ENCODE results near the gene NAMPT. TPM values are rescaled to one million over a fixed set of nuclear protein-coding genes. Genes with fewer than 3 reads are reported as not detected.

Gene NAMPT
- total RNA-seq, 4 donors from 2014 or later, result 274 to 823 (median 604) TPM

- intact Hi-C loops (cut with DNase I), result no loop called here
- H3K36me3 ChIP-seq, result peaks cover 0 to 100% (median 14%) of the 10 kb centered on the region in 3 donors
- WGBS, 2 donors, result 23 to 47% methylated on average over 2 of the region's 2 CpGs
- H3K9me3 ChIP-seq, result no peaks in the 10 kb centered on the region
- H3K4me1 ChIP-seq, result peaks cover 0 to 2% (median 0%) of the 10 kb centered on the region in 3 donors
- no peaks in the 10 kb centered on the region for H3K27me3 ChIP-seq
- no peak overlapping the region for H3K27ac ChIP-seq
- DNase-seq, result no peak
- no peak for TF ChIP-seq CTCF (IDR thresholded peaks at IDR 0.05)
- TF ChIP-seq POLR2A (IDR thresholded peaks at IDR 0.05), result no peak
- H3K4me3 ChIP-seq, result no peak overlapping the region
Observed at GRCh38 chr7:106260136-106260561, 24.6 kb downstream of the NAMPT start.

- TF ChIP-seq POLR2A (IDR thresholded peaks at IDR 0.05), result no peak
- TF ChIP-seq CTCF (IDR thresholded peaks at IDR 0.05), result no peak
- H3K4me1 ChIP-seq, result peaks cover 0 to 2% (median 0%) of the 10 kb centered on the region in 3 donors
- intact Hi-C loops (cut with DNase I), result no loop called here
- peaks cover under 1 to 100% (median 16%) of the 10 kb centered on the region in 3 donors for H3K36me3 ChIP-seq
- WGBS, 2 donors, result 80 to 89% methylated on average over 7 of the region's 7 CpGs
- H3K27me3 ChIP-seq, result no peaks in the 10 kb centered on the region
- H3K4me3 ChIP-seq, result no peak overlapping the region
- H3K9me3 ChIP-seq, result no peaks in the 10 kb centered on the region
- no peak for DNase-seq
- no peak overlapping the region for H3K27ac ChIP-seq
Observed at GRCh38 chr7:106258789-106259188, 26.0 kb downstream of the NAMPT start.

GRCh38 chr7:106257752-106258151, 27.0 kb downstream of the NAMPT start:
- TF ChIP-seq CTCF (IDR thresholded peaks at IDR 0.05) (no peak), POLR2A (IDR thresholded peaks at IDR 0.05) (peak in 1 of 4 donors; percentile 2)
- WGBS, 2 donors, result 80 to 89% methylated on average over 3 of the region's 3 CpGs

GRCh38 chr7:106256144-106256543, 28.6 kb downstream of the NAMPT start:
- DNase-seq, result no peak
- Histone ChIP-seq H3K9me3 (no peaks in the 10 kb centered on the region), H3K36me3 (peaks cover 5 to 100% (median 19%) of the 10 kb centered on the region in 3 donors), H3K27me3 (no peaks in the 10 kb centered on the region), H3K4me3 (no peak overlapping the region), H3K4me1 (no peaks in the 10 kb centered on the region), H3K27ac (no peak overlapping the region)
- 93 to 94% methylated on average over 2 of the region's 2 CpGs for WGBS, 2 donors
- TF ChIP-seq POLR2A (IDR thresholded peaks at IDR 0.05) (no peak), CTCF (IDR thresholded peaks at IDR 0.05) (no peak)
- intact Hi-C loops (cut with DNase I), result no loop called here

More at GRCh38 chr7:106257752-106258151, 27.0 kb downstream of the NAMPT start:
- peaks cover 5 to 100% (median 19%) of the 10 kb centered on the region in 3 donors for H3K36me3 ChIP-seq
- H3K27ac ChIP-seq, result no peak overlapping the region
- H3K9me3 ChIP-seq, result no peaks in the 10 kb centered on the region
- H3K4me3 ChIP-seq, result no peak overlapping the region
- no peak for DNase-seq
- H3K27me3 ChIP-seq, result no peaks in the 10 kb centered on the region
- intact Hi-C loops (cut with DNase I), result no loop called here
- H3K4me1 ChIP-seq, result peaks cover 0 to 2% (median 0%) of the 10 kb centered on the region in 3 donors

- H3K27me3 ChIP-seq, result no peaks in the 10 kb centered on the region
- no peak overlapping the region for H3K27ac ChIP-seq
- intact Hi-C loops (cut with DNase I), result no loop called here
- peaks cover 5 to 96% (median 19%) of the 10 kb centered on the region in 3 donors for H3K36me3 ChIP-seq
- no peak for DNase-seq
- 86 to 89% methylated on average over 1 of the region's 1 CpG for WGBS, 2 donors
- no peak overlapping the region for H3K4me3 ChIP-seq
- no peaks in the 10 kb centered on the region for H3K9me3 ChIP-seq
- H3K4me1 ChIP-seq, result no peaks in the 10 kb centered on the region
- TF ChIP-seq POLR2A (IDR thresholded peaks at IDR 0.05) (no peak), CTCF (IDR thresholded peaks at IDR 0.05) (no peak)
Observed at GRCh38 chr7:106255246-106255645, 29.5 kb downstream of the NAMPT start.

All from esophagus squamous epithelium (tissue), 5 donors.